Chondrocyte (in vitro differentiated cells): ENCODE results near the gene PRPF6. TPM values are rescaled to one million over a fixed set of nuclear protein-coding genes. Genes with fewer than 3 reads are reported as not detected.
A peak's percentile ranks its signal among the peaks of the same experiment; 100 is the strongest.

ENCODE experiments used
- DNase-seq: peaks from one replicate; pipeline ENCODE4 v3.0.0; 2021; ENCODE audit warnings: mixed read lengths, low spot score
- H3K27ac Mint-ChIP-seq: one replicate; pipeline ENCODE4 v1.8.0; 2021; ENCODE audit warnings: mild to moderate bottlenecking, moderate library complexity, mixed read lengths; ENCODE audit not compliant: unreplicated experiment
- H3K27me3 Mint-ChIP-seq: 2 replicates; pipeline ENCODE4 v1.8.0; 2021; ENCODE audit warnings: low read depth, mixed read lengths
- H3K36me3 Mint-ChIP-seq: 2 replicates; pipeline ENCODE4 v1.8.0; 2021; ENCODE audit warnings: low read depth, mixed read lengths
- H3K4me1 Mint-ChIP-seq: 2 replicates; pipeline ENCODE4 v1.8.0; 2021; ENCODE audit warnings: low read depth, mild to moderate bottlenecking, mixed read lengths
- H3K4me3 Mint-ChIP-seq: one replicate; pipeline ENCODE4 v1.8.0; 2021; ENCODE audit warnings: mild to moderate bottlenecking, moderate library complexity, mixed read lengths; ENCODE audit not compliant: unreplicated experiment
- H3K9me3 Mint-ChIP-seq: 2 replicates; pipeline ENCODE4 v1.8.0; 2021; ENCODE audit warnings: low read depth, mixed read lengths
- total RNA-seq: library from RNA; stranded (reverse); gene quantifications from 3 replicates; pipeline ENCODE4 v1.2.1, GENCODE V29; 2021
- TF ChIP-seq, protein P1 (sequence below): fragments of 200-600 bp; sonication (generic); IDR thresholded peaks from 2 replicates; pipeline ENCODE4 v1.5.0; 2021; ENCODE audit warnings: antibody characterized with exemption, mild to moderate bottlenecking, moderate library complexity

Gene PRPF6
- total RNA-seq, 1 donor from 2014 or later: 49.0 TPM

DNA sequence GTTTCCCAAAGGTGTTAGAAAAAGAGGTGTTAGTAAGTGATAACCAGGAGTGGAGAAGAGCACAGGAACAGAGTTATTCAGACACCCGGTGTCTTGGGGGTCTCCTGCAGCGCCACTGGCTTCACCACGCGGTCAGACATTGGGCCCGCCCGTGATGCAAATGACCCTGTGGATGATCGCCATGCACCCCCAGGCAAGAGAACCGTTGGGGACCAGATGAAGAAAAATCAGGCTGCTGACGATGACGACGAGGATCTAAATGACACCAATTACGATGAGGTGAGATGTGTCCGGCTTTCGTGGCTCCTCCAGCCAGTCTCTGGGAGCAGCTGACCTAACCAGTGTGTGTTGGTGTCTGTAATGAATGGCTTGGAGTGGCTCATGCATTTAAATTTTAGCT is 2.0 kb downstream of the PRPF6 start:
- no peaks in the 10 kb centered on the region for H3K27me3 Mint-ChIP-seq
- no peaks in the 10 kb centered on the region for H3K9me3 Mint-ChIP-seq
- H3K4me1 Mint-ChIP-seq: peaks cover 34% of the 10 kb centered on the region
- TF ChIP-seq, protein P1, sequence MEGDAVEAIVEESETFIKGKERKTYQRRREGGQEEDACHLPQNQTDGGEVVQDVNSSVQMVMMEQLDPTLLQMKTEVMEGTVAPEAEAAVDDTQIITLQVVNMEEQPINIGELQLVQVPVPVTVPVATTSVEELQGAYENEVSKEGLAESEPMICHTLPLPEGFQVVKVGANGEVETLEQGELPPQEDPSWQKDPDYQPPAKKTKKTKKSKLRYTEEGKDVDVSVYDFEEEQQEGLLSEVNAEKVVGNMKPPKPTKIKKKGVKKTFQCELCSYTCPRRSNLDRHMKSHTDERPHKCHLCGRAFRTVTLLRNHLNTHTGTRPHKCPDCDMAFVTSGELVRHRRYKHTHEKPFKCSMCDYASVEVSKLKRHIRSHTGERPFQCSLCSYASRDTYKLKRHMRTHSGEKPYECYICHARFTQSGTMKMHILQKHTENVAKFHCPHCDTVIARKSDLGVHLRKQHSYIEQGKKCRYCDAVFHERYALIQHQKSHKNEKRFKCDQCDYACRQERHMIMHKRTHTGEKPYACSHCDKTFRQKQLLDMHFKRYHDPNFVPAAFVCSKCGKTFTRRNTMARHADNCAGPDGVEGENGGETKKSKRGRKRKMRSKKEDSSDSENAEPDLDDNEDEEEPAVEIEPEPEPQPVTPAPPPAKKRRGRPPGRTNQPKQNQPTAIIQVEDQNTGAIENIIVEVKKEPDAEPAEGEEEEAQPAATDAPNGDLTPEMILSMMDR: no peak
- DNase-seq: no peak
- H3K4me3 Mint-ChIP-seq: peak overlapping the region; percentile 40
- no peak overlapping the region for H3K27ac Mint-ChIP-seq
- H3K36me3 Mint-ChIP-seq: peaks cover 15% of the 10 kb centered on the region

DNA sequence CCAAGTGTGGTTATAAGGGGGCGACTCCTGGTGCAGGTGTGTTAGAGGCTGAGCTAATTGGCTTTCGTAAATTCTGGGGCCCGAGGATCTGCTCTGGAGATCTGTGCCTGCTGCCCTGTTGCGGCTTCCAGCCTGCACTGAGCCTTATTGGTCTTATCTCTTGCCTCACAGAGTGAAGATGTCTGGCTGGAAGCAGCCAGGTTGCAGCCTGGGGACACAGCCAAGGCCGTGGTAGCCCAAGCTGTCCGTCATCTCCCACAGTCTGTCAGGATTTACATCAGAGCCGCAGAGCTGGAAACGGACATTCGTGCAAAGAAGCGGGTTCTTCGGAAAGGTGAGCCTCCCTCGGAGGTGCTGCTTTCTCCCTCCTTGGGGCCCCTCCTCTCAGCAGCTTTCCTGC is 20.0 kb downstream of the PRPF6 start:
- Mint-ChIP-seq H3K4me3 (no peak overlapping the region), H3K27me3 (no peaks in the 10 kb centered on the region), H3K4me1 (no peaks in the 10 kb centered on the region), H3K36me3 (peaks cover 29% of the 10 kb centered on the region), H3K27ac (no peak overlapping the region), H3K9me3 (no peaks in the 10 kb centered on the region)
- TF ChIP-seq, protein P1: no peak
- no peak for DNase-seq

DNA sequence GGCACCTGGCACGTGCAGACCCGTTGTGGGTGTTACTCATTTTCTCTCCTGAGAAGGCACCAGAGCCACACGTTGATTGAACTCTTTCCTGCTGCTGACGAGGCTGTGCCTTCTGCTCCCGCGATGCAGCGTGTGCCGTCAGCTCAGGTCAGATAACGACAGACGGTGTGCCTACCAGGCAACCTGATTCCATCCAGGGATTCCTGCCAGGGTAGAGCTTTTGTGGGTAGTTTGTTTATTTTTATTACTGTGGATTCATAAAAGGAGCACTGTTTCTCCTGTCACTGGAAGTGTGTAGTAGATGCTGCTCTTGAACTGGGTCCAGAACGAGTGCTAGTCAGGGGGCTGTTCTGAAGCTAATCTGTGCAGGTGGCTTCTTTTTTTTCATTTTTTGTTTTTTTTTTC is 20.7 kb downstream of the PRPF6 start:
- H3K4me1 Mint-ChIP-seq: no peaks in the 10 kb centered on the region
- TF ChIP-seq, protein P1: no peak

DNA sequence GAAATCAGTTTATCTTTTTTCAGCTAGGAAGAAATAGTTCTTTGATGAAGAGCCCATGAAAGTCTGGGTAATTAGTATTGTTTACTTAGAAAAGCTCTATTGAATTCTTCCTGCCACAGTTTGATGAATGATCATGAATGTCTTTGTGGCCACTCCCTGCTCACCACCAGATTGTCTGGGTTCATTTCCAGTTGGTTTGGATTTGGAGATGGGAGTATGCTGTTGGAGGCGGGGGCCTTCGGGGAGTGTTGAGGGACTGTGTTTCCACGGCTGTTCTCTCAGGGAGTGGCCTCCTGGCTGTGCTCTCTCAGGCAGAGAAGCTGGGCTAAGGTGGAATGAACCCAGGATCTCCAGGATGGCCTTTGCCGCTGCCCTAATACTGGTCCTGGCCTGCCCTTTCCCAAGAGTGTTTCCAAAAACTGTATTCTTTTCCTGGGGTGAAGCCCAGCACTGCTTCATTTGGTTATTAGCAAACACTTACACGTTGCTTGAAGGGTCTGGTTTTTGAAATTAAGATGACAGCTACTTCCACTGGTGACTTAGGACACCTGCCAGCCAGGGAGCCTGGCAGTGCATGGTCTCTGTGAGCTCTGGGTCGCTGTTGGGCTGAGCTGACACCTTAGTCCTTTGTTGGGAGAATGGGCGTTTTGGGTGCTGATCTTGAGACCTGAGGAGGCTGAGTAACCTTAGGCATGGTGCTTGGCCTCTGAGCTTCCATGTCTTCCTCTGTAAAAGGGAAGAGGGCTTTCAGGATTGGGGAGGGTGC is 23.2 kb downstream of the PRPF6 start:
- Mint-ChIP-seq H3K27me3 (no peaks in the 10 kb centered on the region), H3K4me1 (no peaks in the 10 kb centered on the region), H3K4me3 (no peak overlapping the region), H3K27ac (no peak overlapping the region), H3K9me3 (no peaks in the 10 kb centered on the region), H3K36me3 (peaks cover 30% of the 10 kb centered on the region)
- TF ChIP-seq, protein P1: no peak
- DNase-seq: no peak

More for the DNA sequence above, 20.7 kb downstream of the PRPF6 start:
- peaks cover 29% of the 10 kb centered on the region for H3K36me3 Mint-ChIP-seq
- H3K4me3 Mint-ChIP-seq: no peak overlapping the region
- no peak for DNase-seq
- H3K27me3 Mint-ChIP-seq: no peaks in the 10 kb centered on the region
- no peaks in the 10 kb centered on the region for H3K9me3 Mint-ChIP-seq
- H3K27ac Mint-ChIP-seq: no peak overlapping the region

DNA sequence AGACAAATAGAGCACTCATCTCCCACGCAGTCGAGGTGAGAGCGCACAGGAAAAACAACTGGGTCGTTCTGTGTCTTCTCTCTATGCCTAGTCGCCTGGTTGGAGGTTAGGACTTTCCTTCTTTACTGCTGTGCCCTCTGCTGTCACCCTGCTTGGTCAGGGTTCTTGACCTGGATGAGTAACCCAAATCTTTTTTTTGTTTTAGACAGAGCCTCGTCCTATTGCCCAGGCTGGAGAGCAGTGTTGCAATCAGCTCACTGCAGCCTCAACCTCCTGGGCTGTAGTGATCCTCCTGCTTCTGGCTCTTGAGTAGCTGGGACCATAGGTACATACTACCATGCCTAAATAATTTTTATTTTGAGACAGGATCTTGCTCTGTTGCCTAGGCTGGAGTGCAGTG is 24.5 kb downstream of the PRPF6 start:
- DNase-seq: no peak
- Mint-ChIP-seq H3K9me3 (no peaks in the 10 kb centered on the region), H3K4me1 (no peaks in the 10 kb centered on the region), H3K4me3 (no peak overlapping the region), H3K36me3 (peaks cover 31% of the 10 kb centered on the region), H3K27me3 (no peaks in the 10 kb centered on the region), H3K27ac (no peak overlapping the region)
- TF ChIP-seq, protein P1: no peak
